Esophagus muscularis mucosa (tissue), 4 donors: ENCODE data around the gene TTC9.

Experiments used
- EP300 ChIP-seq: sonication (generic); formaldehyde crosslinking; IDR thresholded peaks from one replicate; pipeline ENCODE4 v1.6.1; 2017; ENCODE audit warnings: antibody characterized with exemption
- POLR2A ChIP-seq: fragments of 450-650 bp; IDR thresholded peaks from one replicate; pipeline ENCODE4 v1.6.1; 2017; ENCODE audit warnings: antibody characterized with exemption, moderate library complexity, mild to moderate bottlenecking, low read depth
- POLR2AphosphoS5 ChIP-seq, 2 donors: sonication (generic); formaldehyde crosslinking; IDR thresholded peaks; one replicate each; pipeline ENCODE4 v1.6.1; 2017; ENCODE audit warnings: antibody characterized with exemption in 2 of 2
- TF ChIP-seq, protein P1 (sequence below), 3 experiments: fragments of 200-600 bp in 2 of 3; fragments of 450-650 bp in 1 of 3; sonication (generic) in 2 of 3; IDR thresholded peaks; one replicate each; pipeline ENCODE4 v1.5.1; 2017 to 2019; ENCODE audit warnings: antibody characterized with exemption in 3 of 3, mild to moderate bottlenecking in 2 of 3, moderate library complexity in 1 of 3

DNA sequence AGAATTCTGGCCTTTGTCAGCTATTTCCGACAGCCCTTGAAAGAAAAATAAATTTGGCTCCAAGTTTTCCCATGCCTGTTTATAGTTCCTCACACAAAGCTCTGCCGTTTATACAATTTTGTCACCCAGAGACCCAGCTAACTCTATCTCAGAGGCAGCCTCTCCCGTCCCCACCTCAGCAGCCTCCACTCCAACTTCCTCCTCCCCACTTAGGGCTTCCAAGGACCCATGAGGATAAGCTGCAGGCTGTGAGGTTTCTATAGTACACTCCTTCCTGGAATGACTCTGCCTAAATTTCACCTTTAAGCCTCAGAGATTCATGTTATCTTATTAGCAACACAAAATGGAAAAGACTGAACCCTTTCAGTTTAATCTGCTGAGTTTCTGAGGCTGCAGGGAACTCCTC lies 71.8 kb downstream of the TTC9 start:
- TF ChIP-seq POLR2A: no peak
- TF ChIP-seq POLR2AphosphoS5 (IDR thresholded peaks at IDR 0.05): no peak
- TF ChIP-seq, protein P1, sequence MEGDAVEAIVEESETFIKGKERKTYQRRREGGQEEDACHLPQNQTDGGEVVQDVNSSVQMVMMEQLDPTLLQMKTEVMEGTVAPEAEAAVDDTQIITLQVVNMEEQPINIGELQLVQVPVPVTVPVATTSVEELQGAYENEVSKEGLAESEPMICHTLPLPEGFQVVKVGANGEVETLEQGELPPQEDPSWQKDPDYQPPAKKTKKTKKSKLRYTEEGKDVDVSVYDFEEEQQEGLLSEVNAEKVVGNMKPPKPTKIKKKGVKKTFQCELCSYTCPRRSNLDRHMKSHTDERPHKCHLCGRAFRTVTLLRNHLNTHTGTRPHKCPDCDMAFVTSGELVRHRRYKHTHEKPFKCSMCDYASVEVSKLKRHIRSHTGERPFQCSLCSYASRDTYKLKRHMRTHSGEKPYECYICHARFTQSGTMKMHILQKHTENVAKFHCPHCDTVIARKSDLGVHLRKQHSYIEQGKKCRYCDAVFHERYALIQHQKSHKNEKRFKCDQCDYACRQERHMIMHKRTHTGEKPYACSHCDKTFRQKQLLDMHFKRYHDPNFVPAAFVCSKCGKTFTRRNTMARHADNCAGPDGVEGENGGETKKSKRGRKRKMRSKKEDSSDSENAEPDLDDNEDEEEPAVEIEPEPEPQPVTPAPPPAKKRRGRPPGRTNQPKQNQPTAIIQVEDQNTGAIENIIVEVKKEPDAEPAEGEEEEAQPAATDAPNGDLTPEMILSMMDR (IDR thresholded peaks at IDR 0.05): no peak
- TF ChIP-seq EP300: no peak
